ENCODE results near the gene SGTA. TPM values are rescaled to one million over a fixed set of nuclear protein-coding genes. Genes with fewer than 3 reads are reported as not detected.

The SGTA gene
- total and polyA plus RNA-seq, 2 of the 13 experiments (the other 11 are each of a cell fraction or from before 2014, with no cell fraction given): 43.9 to 47.4 TPM

GRCh38 chr19:2775556-2776430 lies 7.3 kb downstream of the SGTA start (continued):
- TF ChIP-seq ZNF512B (CRISPR knock-in tag; IDR thresholded peaks at IDR 0.05; ENCODE audit: borderline replicate concordance) (no peak), ATRX (CRISPR knock-in tag; IDR thresholded peaks at IDR 0.05; ENCODE audit: borderline replicate concordance) (no peak), BORCS8-MEF2B (CRISPR knock-in tag; IDR thresholded peaks at IDR 0.05) (no peak), CBX2 (IDR thresholded peaks at IDR 0.05; ENCODE audit: low read depth, low read length) (no peak), CBX2 (CRISPR knock-in tag; IDR thresholded peaks at IDR 0.05; ENCODE audit: low read depth) (no peak), ESRRA (CRISPR knock-in tag; IDR thresholded peaks at IDR 0.05; ENCODE audit: low read depth) (no peak), TFAP4 (IDR thresholded peaks at IDR 0.05; ENCODE audit: borderline replicate concordance, low read depth) (no peak), TSC22D2 (CRISPR knock-in tag; IDR thresholded peaks at IDR 0.05; ENCODE audit: borderline replicate concordance) (no peak), ONECUT2 (CRISPR knock-in tag; IDR thresholded peaks at IDR 0.05) (no peak), ZBTB7B (CRISPR knock-in tag; IDR thresholded peaks at IDR 0.05) (no peak), JUND (CRISPR knock-in tag; IDR thresholded peaks at IDR 0.05) (peak; percentile 69), ATF3 (CRISPR knock-in tag; IDR thresholded peaks at IDR 0.05) (peak; percentile 87), ZNF720 (CRISPR knock-in tag; IDR thresholded peaks at IDR 0.05) (no peak), GTF2F1 (IDR thresholded peaks at IDR 0.05; ENCODE audit: low read length) (no peak), ADNP (CRISPR knock-in tag; IDR thresholded peaks at IDR 0.05) (no peak), PRDM4 (CRISPR knock-in tag; IDR thresholded peaks at IDR 0.05; ENCODE audit: borderline replicate concordance) (no peak), POLR2AphosphoS2 (IDR thresholded peaks at IDR 0.05; ENCODE audit: low read depth, low read length) (no peak), BHLHE40 (IDR thresholded peaks at IDR 0.05; ENCODE audit: low read length) (no peak; the same call in 1 of the 2 replicates), NR3C1 (CRISPR knock-in tag; IDR thresholded peaks at IDR 0.05) (no peak), PPARG (CRISPR knock-in tag; conservative IDR thresholded peaks at IDR 0.05) (no peak), ATF7 (IDR thresholded peaks at IDR 0.05) (peak; percentile 99), ATF7 (CRISPR knock-in tag; IDR thresholded peaks at IDR 0.05) (peak; percentile 88), SALL2 (CRISPR knock-in tag; IDR thresholded peaks at IDR 0.05) (no peak), PRPF4 (IDR thresholded peaks at IDR 0.05; ENCODE audit: low read depth, low read length, poor library complexity, severe bottlenecking) (no peak)

Measured in HepG2 (cell line).